NB4 (cell line): Measurements from ENCODE around the gene STARD13.

Source experiments
- POLR2A ChIP-seq: IDR thresholded peaks from 2 replicates; pipeline ENCODE4 v1.6.1; 2011; ENCODE audit warnings: mild to moderate bottlenecking; ENCODE audit not compliant: insufficient read length; ENCODE audit errors: extremely low read depth
- TF ChIP-seq, protein P1 (sequence below): IDR thresholded peaks from 2 replicates; pipeline ENCODE4 v1.6.1; 2011; ENCODE audit warnings: low read depth, low read length
- TF ChIP-seq, protein P2 (sequence below): IDR thresholded peaks from one replicate; pipeline ENCODE4 v1.5.1; 2012; ENCODE audit warnings: low read depth, low read length

DNA sequence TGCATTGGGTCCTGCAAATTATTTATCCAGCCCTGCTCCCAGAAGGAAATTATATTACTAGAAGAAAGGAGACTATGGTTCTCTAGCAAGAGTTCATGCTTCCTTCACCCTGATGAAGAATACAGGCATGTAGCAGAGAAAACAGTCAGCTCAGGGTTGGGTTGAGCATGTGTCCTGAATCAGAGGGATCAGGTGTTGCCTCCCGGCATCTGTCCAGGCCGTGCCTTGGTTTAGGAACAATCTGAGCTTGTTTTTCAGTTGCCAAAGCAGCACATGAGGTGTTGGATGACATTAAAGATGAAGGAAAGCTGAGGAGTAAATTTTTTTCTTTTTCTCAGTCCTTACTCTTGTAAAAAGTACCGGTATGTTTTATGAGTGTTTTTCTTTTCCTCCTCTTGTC is 207.3 kb downstream of the STARD13 start:
- TF ChIP-seq, protein P1, sequence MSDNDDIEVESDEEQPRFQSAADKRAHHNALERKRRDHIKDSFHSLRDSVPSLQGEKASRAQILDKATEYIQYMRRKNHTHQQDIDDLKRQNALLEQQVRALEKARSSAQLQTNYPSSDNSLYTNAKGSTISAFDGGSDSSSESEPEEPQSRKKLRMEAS: no peak
- no peak for TF ChIP-seq POLR2A
- TF ChIP-seq, protein P2, sequence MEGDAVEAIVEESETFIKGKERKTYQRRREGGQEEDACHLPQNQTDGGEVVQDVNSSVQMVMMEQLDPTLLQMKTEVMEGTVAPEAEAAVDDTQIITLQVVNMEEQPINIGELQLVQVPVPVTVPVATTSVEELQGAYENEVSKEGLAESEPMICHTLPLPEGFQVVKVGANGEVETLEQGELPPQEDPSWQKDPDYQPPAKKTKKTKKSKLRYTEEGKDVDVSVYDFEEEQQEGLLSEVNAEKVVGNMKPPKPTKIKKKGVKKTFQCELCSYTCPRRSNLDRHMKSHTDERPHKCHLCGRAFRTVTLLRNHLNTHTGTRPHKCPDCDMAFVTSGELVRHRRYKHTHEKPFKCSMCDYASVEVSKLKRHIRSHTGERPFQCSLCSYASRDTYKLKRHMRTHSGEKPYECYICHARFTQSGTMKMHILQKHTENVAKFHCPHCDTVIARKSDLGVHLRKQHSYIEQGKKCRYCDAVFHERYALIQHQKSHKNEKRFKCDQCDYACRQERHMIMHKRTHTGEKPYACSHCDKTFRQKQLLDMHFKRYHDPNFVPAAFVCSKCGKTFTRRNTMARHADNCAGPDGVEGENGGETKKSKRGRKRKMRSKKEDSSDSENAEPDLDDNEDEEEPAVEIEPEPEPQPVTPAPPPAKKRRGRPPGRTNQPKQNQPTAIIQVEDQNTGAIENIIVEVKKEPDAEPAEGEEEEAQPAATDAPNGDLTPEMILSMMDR: no peak
